HepG2 (cell line): ENCODE measurements around the gene CCDC170. TPM values are rescaled to one million over a fixed set of nuclear protein-coding genes. Genes with fewer than 3 reads are reported as not detected.

ENCODE experiments used
- AGO1 ChIP-seq: fragments of 200-400 bp; formaldehyde crosslinking; IDR thresholded peaks from 2 replicates; pipeline ENCODE4 v1.6.1; 2017; ENCODE audit warnings: mild to moderate bottlenecking, low read depth, low read length, moderate library complexity; ENCODE audit not compliant: poor library complexity, severe bottlenecking
- ARHGAP35 ChIP-seq: sonication (generic); formaldehyde crosslinking; IDR thresholded peaks from 2 replicates; pipeline ENCODE4 v1.9.0; 2022; ENCODE audit warnings: mild to moderate bottlenecking, inconsistent platforms, moderate library complexity, missing genetic modification reagents, borderline replicate concordance
- CC2D1A ChIP-seq: sonication (generic); formaldehyde crosslinking; IDR thresholded peaks from 2 replicates; pipeline ENCODE4 v1.8.1; 2023; ENCODE audit warnings: mild to moderate bottlenecking, missing genetic modification reagents
- HES4 ChIP-seq: sonication (generic); formaldehyde crosslinking; IDR thresholded peaks from 2 replicates; pipeline ENCODE4 v1.9.0; 2021; ENCODE audit warnings: mild to moderate bottlenecking, missing genetic modification reagents, borderline replicate concordance
- JDP2 ChIP-seq: sonication (generic); formaldehyde crosslinking; IDR thresholded peaks from 2 replicates; pipeline ENCODE4 v1.8.1; 2022; ENCODE audit warnings: missing genetic modification reagents, borderline replicate concordance
- MBD4 ChIP-seq: IDR thresholded peaks from 2 replicates; pipeline ENCODE4 v1.6.1; 2012; ENCODE audit warnings: low read length, inconsistent platforms, borderline replicate concordance
- MYNN ChIP-seq: sonication (generic); formaldehyde crosslinking; IDR thresholded peaks from 2 replicates; pipeline ENCODE4 v1.4.0; 2020; ENCODE audit warnings: mild to moderate bottlenecking, low read depth, missing genetic modification reagents
- NFYC ChIP-seq: IDR thresholded peaks from 2 replicates; pipeline ENCODE4 v1.6.1; 2016; ENCODE audit warnings: missing genetic modification reagents, missing compliant biosample characterization
- NONO ChIP-seq, 2 experiments: fragments of 450-650 bp in 1 of 2; sonication (generic) in 1 of 2; formaldehyde crosslinking in 1 of 2; IDR thresholded peaks in 1 of 2; conservative IDR thresholded peaks in 1 of 2; 2 replicates each; pipeline versions ENCODE4 v1.6.1 to v1.8.0; 2017 to 2022; ENCODE audit warnings: mild to moderate bottlenecking in 1 of 2, missing genetic modification reagents in 1 of 2, moderate library complexity in 1 of 2
- SIX1 ChIP-seq: sonication (generic); formaldehyde crosslinking; IDR thresholded peaks from 2 replicates; pipeline ENCODE4 v1.4.0; 2020; ENCODE audit warnings: missing genetic modification reagents, borderline replicate concordance
- SKI ChIP-seq: fragments of 450-650 bp; IDR thresholded peaks from one replicate; pipeline ENCODE4 v1.6.1; 2018; ENCODE audit warnings: mild to moderate bottlenecking; ENCODE audit not compliant: partially characterized antibody
- SRSF4 ChIP-seq: fragments of 200-400 bp; formaldehyde crosslinking; IDR thresholded peaks from one replicate; pipeline ENCODE4 v1.6.1; 2018; ENCODE audit warnings: mild to moderate bottlenecking, low read depth, low read length, moderate library complexity; ENCODE audit not compliant: poor library complexity, severe bottlenecking
- ZFP36L2 ChIP-seq: sonication (generic); formaldehyde crosslinking; IDR thresholded peaks from 2 replicates; pipeline ENCODE4 v1.4.0; 2020; ENCODE audit warnings: missing genetic modification reagents
- ZFYVE20 ChIP-seq: sonication (generic); formaldehyde crosslinking; IDR thresholded peaks from 2 replicates; pipeline ENCODE4 v1.8.0; 2023; ENCODE audit warnings: low read depth, mild to moderate bottlenecking, moderate library complexity, missing genetic modification reagents, borderline replicate concordance
- ZMAT3 ChIP-seq: sonication (generic); formaldehyde crosslinking; conservative IDR thresholded peaks from 2 replicates; pipeline ENCODE4 v1.7.0; 2021; ENCODE audit warnings: missing genetic modification reagents
- ZNF207 ChIP-seq: fragments of 450-650 bp; IDR thresholded peaks from 2 replicates; pipeline ENCODE4 v1.6.1; 2016; ENCODE audit warnings: antibody characterized with exemption, borderline replicate concordance
- ZNF547 ChIP-seq: sonication (generic); formaldehyde crosslinking; IDR thresholded peaks from 2 replicates; pipeline ENCODE4 v1.5.1; 2020; ENCODE audit warnings: mild to moderate bottlenecking, missing genetic modification reagents
- ZNF775 ChIP-seq: sonication (generic); formaldehyde crosslinking; IDR thresholded peaks from 2 replicates; pipeline ENCODE4 v1.4.0; 2020; ENCODE audit warnings: missing genetic modification reagents, mild to moderate bottlenecking, moderate library complexity, borderline replicate concordance
- polyA plus RNA-seq, 8 experiments: library from polyadenylated mRNA; depleted of rRNA in 3 of 8; stranded (reverse) in 7 of 8; unstranded in 1 of 8; fragments of >200 nt; fragmentation: Illumina TruSeq in 4 of 8; extraction: Trizol in 4 of 8; gene quantifications; 2 replicates each; pipeline versions ENCODE4 v1.2.1 to v1.2.3, GENCODE V29; 2011 to 2016; ENCODE audit warnings: low read depth in 4 of 8, missing spikeins in 1 of 8, mixed read lengths in 1 of 8; ENCODE audit not compliant: insufficient read depth in 1 of 8
- total RNA-seq, 5 experiments: library from RNA; depleted of rRNA; stranded (reverse); fragments of >200 nt; fragmentation: Illumina TruSeq; extraction: Trizol; gene quantifications; 2 replicates each; pipeline ENCODE4 v1.2.3, GENCODE V29; 2016; ENCODE audit warnings: low read depth in 1 of 5
- TF ChIP-seq, protein P1 (sequence below): sonication (generic); formaldehyde crosslinking; IDR thresholded peaks from 2 replicates; pipeline ENCODE4 v1.4.0; 2020; ENCODE audit warnings: mild to moderate bottlenecking, missing genetic modification reagents
- TF ChIP-seq, protein P2 (sequence below): IDR thresholded peaks from 2 replicates; pipeline ENCODE4 v1.6.1; 2018; ENCODE audit warnings: missing genetic modification reagents, mild to moderate bottlenecking, missing compliant biosample characterization
- TF ChIP-seq, protein P3 (sequence below): sonication (generic); formaldehyde crosslinking; IDR thresholded peaks from 2 replicates; pipeline ENCODE4 v1.4.0; 2020; ENCODE audit warnings: mild to moderate bottlenecking, missing genetic modification reagents
- TF ChIP-seq, protein P4 (sequence below): sonication (generic); formaldehyde crosslinking; IDR thresholded peaks from 2 replicates; pipeline ENCODE4 v1.5.1; 2020; ENCODE audit warnings: mild to moderate bottlenecking, missing genetic modification reagents, borderline replicate concordance

The CCDC170 gene
- total and polyA plus RNA-seq, 2 of the 13 experiments (the other 11 are each of a cell fraction or from before 2014, with no cell fraction given): 0.90 to 5.1 TPM

DNA sequence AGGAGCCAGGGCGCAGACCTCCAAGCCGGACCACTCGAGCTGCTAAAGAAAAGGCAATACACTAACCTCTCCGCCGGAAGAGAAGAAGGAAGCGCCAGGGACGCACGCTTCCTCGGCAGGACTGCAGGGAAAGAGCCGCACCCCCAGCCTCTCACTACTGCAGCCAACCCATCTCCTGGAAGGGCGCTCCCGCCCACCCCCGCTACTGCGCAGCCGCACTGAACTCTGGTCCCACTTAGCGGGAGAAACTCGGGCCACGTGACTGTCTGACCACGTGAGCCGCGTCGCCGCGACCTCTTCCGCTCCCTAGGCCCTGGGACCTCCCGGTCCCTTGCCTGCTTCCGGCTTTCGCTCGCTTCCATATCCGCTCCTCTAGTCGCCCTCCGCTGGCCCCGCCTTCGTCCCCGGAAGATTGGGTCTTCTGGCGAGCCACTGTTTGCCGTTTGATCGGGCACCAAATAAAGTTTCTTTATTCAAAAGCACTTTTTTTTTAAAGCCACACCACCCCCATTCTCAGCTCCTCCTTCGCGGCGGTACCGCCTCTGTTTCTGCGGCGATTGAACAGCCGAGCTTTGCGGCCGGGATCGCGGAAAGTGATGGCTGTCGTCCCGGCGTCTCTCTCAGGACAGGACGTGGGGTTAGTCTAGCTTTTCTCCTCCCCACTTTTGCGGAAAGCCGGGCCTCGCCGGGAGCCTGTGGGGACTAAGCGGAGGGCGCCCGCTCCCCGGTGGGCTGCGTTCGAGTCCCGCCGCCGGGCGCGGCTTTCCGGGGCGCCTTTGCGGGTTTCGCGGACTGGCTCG is 41.7 kb upstream of the CCDC170 start, which contains the start of gene RMND1 (continued):
- TF ChIP-seq ZFYVE20 (CRISPR knock-in tag) (no peak; the same call in 1 of the 2 replicates), MBD4 (no peak), ARHGAP35 (CRISPR knock-in tag) (peak; percentile 73; the same call in 1 of the 2 replicates), HES4 (CRISPR knock-in tag) (peak; percentile 65; the same call in 1 of the 2 replicates), ZNF775 (peak; percentile 94; the same call in 1 of the 2 replicates), NFYC (peak; percentile 68), JDP2 (CRISPR knock-in tag) (no peak), CC2D1A (CRISPR knock-in tag) (no peak; the same call in 1 of the 2 replicates), ZNF207 (no peak), ZMAT3 (CRISPR knock-in tag) (peak; percentile 98), NONO (IDR thresholded peaks at IDR 0.05) (no peak), NONO (CRISPR knock-in tag; conservative IDR thresholded peaks at IDR 0.05) (peak; percentile 91), ZNF547 (peak; percentile 67; the same call in 1 of the 2 replicates), SRSF4 (no peak), ZFP36L2 (CRISPR knock-in tag) (no peak), SKI (peak; percentile 76), AGO1 (peak; percentile 76), MYNN (CRISPR knock-in tag) (peak; percentile 95), SIX1 (CRISPR knock-in tag) (peak; percentile 64; the same call in 1 of the 2 replicates)
- TF ChIP-seq, protein P1, sequence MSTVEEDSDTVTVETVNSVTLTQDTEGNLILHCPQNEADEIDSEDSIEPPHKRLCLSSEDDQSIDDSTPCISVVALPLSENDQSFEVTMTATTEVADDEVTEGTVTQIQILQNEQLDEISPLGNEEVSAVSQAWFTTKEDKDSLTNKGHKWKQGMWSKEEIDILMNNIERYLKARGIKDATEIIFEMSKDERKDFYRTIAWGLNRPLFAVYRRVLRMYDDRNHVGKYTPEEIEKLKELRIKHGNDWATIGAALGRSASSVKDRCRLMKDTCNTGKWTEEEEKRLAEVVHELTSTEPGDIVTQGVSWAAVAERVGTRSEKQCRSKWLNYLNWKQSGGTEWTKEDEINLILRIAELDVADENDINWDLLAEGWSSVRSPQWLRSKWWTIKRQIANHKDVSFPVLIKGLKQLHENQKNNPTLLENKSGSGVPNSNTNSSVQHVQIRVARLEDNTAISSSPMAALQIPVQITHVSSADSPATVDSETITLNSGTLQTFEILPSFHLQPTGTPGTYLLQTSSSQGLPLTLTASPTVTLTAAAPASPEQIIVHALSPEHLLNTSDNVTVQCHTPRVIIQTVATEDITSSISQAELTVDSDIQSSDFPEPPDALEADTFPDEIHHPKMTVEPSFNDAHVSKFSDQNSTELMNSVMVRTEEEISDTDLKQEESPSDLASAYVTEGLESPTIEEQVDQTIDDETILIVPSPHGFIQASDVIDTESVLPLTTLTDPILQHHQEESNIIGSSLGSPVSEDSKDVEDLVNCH (CRISPR knock-in tag): 0 out of 2 replicates have a peak, but pooled peaks have one; percentile 26
- TF ChIP-seq, protein P2, sequence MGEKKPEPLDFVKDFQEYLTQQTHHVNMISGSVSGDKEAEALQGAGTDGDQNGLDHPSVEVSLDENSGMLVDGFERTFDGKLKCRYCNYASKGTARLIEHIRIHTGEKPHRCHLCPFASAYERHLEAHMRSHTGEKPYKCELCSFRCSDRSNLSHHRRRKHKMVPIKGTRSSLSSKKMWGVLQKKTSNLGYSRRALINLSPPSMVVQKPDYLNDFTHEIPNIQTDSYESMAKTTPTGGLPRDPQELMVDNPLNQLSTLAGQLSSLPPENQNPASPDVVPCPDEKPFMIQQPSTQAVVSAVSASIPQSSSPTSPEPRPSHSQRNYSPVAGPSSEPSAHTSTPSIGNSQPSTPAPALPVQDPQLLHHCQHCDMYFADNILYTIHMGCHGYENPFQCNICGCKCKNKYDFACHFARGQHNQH: peak; percentile 98
- TF ChIP-seq, protein P3, sequence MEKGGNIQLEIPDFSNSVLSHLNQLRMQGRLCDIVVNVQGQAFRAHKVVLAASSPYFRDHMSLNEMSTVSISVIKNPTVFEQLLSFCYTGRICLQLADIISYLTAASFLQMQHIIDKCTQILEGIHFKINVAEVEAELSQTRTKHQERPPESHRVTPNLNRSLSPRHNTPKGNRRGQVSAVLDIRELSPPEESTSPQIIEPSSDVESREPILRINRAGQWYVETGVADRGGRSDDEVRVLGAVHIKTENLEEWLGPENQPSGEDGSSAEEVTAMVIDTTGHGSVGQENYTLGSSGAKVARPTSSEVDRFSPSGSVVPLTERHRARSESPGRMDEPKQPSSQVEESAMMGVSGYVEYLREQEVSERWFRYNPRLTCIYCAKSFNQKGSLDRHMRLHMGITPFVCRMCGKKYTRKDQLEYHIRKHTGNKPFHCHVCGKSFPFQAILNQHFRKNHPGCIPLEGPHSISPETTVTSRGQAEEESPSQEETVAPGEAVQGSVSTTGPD (CRISPR knock-in tag): peak; percentile 70; the same call in 1 of the 2 replicates
- TF ChIP-seq, protein P4, sequence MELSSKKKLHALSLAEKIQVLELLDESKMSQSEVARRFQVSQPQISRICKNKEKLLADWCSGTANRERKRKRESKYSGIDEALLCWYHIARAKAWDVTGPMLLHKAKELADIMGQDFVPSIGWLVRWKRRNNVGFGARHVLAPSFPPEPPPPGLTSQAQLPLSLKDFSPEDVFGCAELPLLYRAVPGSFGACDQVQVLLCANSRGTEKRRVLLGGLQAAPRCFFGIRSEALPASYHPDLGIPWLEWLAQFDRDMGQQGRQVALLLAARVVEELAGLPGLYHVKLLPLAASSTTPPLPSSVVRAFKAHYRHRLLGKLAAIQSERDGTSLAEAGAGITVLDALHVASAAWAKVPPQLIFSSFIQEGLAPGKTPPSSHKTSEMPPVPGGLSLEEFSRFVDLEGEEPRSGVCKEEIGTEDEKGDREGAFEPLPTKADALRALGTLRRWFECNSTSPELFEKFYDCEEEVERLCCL (CRISPR knock-in tag): peak; percentile 70; the same call in 1 of the 2 replicates
